ENCODE results near the gene BCHE.

DNA sequence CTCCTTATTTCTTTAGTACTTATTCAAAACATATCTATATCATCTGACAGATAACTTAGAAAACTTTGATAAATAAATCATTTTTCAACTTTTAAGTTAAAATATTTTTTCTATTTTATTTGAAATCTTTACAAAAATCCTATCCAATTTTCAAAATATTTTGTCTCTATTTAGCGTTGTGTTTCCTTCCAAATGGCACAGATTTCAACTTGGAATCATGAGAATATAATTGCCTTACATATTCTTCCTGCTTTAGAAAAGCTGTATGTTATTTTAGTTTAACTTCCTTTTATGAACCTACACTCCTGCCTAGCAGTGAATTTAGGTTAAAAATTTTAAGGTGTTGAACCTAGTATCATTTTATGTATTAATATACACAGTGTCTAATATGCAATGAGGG, 38.2 kb downstream of the BCHE start:
- TF ChIP-seq POLR2AphosphoS5 (IDR thresholded peaks at IDR 0.05; ENCODE audit: low read depth, low read length) (no peak), SIN3A (IDR thresholded peaks at IDR 0.05; ENCODE audit: borderline replicate concordance, insufficient read depth, low read length) (no peak), TAF1 (IDR thresholded peaks at IDR 0.05; ENCODE audit: borderline replicate concordance, insufficient read depth, low read length) (no peak)
- TF ChIP-seq, protein P1, sequence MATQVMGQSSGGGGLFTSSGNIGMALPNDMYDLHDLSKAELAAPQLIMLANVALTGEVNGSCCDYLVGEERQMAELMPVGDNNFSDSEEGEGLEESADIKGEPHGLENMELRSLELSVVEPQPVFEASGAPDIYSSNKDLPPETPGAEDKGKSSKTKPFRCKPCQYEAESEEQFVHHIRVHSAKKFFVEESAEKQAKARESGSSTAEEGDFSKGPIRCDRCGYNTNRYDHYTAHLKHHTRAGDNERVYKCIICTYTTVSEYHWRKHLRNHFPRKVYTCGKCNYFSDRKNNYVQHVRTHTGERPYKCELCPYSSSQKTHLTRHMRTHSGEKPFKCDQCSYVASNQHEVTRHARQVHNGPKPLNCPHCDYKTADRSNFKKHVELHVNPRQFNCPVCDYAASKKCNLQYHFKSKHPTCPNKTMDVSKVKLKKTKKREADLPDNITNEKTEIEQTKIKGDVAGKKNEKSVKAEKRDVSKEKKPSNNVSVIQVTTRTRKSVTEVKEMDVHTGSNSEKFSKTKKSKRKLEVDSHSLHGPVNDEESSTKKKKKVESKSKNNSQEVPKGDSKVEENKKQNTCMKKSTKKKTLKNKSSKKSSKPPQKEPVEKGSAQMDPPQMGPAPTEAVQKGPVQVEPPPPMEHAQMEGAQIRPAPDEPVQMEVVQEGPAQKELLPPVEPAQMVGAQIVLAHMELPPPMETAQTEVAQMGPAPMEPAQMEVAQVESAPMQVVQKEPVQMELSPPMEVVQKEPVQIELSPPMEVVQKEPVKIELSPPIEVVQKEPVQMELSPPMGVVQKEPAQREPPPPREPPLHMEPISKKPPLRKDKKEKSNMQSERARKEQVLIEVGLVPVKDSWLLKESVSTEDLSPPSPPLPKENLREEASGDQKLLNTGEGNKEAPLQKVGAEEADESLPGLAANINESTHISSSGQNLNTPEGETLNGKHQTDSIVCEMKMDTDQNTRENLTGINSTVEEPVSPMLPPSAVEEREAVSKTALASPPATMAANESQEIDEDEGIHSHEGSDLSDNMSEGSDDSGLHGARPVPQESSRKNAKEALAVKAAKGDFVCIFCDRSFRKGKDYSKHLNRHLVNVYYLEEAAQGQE (IDR thresholded peaks at IDR 0.05; ENCODE audit: insufficient read depth in 1 of 2, low read depth in 2 of 2, low read length in 2 of 2): no peak
